Glomerular visceral epithelial cell (primary cell): ENCODE data around the gene APOO.
"Not testable (repeated sequence)": the region's sequence is repeated elsewhere in the genome, so short reads cannot be mapped to it uniquely, and the experiment has no call there.

Experiments used
- DNase-seq: peaks from one replicate; pipeline ENCODE4 v3.0.0-alpha.2; 2016; ENCODE audit errors: extremely low spot score

The APOO gene

DNA sequence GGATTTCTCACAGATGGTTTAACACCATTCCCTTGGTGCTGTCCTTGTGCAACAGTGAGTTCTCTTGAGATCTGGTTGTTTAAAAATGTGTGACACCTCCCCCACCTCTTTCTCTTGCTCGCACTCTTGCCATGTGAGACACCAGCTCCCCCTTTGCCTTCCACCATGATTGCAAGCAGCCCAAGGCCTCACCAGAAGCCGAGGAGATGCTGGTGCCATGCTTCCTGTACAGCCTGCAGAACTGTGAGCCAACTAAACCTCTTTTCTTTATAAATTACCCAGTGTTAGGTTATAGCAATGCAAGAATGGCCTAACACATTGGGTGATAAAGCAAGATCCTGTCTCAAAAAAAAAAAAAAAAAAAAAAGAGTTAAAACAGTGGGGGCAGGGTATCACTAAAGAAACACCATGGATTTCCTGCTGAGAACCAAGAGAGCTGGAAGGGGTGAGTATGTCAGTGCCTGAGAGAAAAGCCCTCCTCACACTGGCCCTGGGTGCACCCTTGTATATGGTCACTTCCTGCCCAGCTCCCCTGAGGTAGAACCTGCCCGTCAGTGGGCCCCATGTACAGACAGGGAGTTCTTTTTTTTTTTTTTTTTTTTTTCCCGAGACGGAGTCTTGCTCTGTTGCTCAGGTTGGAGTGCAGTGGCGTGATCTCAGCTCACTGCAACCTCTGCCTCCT is 46.4 kb downstream of the APOO start:
- DNase-seq = no peak

DNA sequence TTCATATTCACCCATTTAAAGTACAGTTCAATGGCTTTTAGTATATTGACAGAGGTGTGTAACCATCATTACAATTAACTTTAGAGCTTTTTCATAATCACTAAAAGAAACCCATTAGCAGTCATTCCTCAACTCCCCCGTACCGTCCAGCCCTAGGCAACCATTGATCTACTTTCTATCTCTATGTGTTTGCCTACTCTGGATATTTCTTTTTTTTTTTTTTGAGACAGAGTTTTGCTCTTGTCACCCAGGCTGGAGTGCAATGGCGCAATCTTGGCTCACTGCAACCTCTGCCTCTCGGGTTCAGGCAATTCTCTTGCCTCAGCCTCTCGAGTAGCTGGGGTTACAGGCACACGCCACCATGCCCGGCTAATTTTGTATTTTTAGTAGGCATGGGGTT is 48.5 kb downstream of the APOO start:
- not testable (repeated sequence) for DNase-seq

DNA sequence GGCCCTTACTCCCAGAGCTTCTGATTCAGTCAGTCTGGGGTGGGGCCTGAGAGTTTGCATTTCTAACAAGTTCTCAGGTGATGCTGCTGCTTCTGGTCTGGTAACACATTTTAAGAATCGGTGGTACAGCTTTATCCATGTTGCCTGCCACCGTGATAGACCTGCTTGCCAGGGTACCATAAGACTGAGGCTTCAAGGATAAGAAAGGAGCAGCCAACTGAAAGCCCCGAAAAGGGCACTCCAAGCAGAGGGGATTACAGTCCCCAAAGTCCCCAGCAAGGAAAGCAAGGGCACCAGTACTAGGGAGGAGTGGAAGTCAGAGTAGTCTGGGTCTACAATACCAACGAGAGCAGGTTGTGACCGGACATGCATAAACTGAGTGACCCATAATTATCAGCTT is 49.8 kb downstream of the APOO start:
- DNase-seq = no peak

DNA sequence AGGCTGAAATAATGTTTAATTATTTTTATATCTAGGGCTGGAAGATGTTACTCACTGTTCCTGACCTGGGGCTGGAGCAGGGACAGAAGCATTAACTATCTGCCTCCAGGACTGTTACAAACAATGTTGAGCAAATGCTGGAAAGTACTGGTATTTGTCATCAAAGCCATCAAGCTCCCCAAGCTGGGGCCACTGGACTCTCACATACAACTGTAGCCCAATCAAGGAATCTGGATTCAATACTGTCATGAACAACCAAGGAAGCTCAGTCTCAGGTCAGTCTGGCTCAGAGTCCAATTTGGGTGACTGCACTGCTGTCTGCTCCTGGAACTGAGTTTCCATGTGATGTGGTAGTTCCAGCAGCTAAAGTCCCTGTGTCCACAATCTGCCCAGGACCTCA is 50.4 kb downstream of the APOO start:
- no peak for DNase-seq

DNA sequence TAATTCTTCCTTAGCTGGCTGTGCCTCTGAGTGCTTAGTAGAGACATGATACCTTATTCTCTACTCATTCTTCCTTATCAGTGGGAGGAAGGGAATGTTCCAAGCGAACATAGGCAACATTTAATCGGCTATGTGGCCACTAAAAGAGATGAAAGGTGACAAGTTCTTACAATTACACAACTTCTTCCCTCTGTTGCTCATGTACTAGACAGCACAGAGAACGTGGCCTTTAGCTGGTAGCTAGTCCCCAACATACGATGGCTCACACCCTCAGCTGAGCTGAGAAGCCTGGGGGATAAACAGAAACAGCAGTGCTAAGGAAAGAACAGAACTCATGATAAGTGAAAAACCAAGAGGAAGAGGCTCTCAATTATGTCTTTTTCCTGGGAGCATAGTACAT is 52.2 kb downstream of the APOO start:
- DNase-seq = no peak

DNA sequence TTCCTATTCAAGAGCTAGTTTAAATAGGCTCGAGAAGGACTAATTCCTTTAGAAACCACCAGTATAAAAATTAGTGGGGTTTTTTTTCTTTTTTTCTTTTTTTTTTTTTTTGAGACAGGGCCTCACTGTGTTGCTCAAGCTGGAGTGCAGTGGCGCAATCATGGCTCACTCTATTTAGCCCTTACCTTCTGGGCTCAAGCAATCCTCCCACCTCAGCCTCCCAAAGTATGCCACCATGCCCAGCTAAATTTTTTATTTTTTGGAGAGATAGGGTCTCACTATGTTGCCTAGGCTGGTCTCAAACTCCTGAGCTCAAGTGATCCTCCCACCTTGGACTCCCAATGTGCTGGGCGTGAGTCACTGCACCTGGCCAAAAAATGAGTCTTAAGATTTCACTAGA is 52.8 kb downstream of the APOO start:
- DNase-seq = no peak

DNA sequence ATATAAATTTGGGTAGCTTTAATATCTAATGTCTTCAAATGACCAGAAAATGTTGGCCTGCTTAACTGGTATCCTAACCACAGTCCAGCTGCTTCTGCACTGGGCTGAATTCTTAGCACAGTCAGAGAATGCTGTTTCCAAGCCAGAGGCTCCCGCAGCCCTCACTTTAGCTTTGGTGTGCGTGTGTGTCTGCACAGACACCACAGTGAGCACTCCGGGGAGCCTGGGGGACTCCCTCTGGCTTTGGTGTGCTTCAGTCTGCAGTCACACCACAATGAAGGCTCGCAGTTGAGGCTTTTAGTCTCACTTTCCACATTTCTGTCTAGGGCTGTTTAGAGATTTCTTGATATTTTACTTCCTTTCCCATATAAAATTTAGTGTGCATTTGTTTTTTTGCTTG is 53.6 kb downstream of the APOO start:
- DNase-seq = no peak

DNA sequence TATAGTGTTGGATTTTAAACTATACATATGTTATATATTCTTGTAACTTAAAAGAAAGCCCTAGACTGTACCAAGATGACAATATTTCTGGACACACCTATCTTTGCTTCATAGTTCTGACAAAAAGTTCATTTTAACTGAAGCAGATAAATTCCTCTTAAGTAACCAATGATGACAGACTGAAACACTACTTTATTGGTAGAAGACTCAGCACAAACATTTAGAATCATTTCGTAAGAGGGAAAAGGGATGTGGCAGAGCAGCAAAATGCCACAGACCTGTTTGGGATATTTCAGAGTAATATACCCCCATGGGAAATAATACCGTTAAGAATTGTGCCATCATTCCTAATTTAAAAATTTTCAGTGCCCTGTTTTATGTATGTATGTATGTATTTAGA is 56.2 kb downstream of the APOO start:
- DNase-seq = no peak

DNA sequence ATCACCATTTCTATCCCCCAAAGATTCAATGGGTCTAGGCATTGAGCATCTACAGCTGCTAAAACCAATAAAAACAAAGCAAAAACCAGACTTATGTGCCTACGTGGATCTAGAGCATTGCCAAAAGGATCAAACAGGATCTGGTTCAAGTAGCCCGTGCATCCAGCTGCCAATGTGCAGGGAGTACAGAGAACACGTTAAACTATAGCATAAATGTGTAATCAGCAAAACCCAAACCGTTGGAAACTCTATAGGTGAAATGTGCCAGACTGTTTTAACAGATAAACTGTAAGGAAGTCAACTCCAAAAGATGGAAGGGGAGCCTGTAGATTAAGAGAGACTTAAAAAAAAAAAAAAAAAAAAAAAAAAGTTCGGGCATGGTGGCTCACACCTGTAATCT is 58.5 kb downstream of the APOO start:
- DNase-seq = no peak

DNA sequence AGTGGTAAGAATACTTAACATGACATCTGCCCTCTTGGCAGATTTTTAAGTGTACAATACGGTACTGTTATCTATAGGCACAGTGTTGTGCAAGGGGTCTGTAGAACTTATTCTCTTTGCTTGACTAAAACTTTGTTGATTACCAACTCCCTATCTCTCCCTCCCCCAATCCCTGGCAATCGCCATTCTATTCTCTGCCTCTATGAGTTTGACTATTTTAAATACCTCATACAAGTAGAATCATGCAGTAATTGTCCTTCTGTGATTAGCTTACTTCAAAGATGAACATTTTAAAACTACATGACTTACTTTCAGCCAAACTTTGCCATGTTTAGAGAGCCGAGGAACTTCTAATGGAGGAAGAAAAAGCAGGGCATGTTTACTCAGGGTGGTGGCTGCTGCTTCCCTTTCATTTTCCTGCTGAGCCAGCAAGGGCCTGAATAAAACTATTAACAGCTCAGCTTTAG is 62.4 kb downstream of the APOO start:
- no peak for DNase-seq

DNA sequence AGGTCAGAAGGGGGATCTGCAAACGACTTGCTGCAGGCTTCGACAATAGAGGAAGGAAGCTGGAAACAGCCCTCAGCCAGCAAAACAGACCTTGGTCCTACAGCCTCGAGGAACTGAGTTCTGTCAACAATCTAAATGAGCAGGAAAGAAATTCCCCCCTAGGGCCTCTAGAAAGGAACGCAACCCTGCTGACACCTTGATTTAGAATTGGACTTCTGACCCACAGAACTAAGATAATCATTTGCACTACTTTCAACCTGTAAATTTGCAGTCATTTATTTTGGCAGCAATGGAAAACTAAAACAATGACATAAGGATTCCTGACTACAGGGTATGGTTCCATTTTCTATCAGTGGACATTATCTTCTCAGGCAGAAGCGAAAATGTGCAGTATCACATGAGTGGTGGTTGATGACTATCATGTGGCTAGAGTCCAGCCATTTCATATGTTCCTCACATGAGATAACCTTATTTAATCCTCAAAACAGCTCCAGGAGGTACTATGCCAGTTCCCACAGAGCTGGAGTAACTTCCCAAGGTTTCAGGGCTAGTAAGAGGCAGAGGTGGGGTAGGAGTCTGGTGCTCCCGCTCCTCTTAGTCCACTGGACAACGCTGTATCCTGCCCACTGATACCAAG is 63.1 kb downstream of the APOO start:
- DNase-seq = no peak

DNA sequence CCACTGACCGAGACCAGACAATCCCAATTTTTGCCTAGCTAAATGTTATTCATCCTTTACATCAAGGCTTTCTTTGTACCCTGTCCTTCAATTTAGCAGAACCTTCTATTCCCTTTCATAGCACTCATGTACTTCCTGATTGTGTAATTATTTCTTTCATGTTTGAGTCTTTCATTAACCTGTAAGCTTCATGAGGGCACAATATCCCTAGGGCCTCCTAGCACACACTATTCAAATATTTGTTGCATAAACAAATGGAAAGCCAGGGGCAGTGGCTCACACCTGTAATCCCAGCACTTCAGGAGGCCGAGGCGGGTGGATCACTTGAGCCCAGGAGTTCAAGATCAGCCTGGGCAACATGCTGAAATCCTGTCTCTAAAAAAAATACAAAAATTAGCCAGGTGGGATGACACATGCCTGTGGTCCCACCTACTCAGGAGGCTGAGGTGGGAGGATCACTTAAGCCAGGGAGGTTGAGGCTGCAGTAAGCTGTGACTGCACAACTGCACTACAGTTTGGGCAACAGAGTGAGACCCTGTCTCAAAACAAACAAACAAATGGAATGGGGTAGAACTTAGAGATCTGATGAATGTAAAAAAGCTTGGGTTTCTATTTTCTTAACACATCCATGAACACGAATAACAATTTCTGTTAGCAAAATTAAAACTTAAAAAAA is 65.8 kb downstream of the APOO start:
- DNase-seq = no peak

DNA sequence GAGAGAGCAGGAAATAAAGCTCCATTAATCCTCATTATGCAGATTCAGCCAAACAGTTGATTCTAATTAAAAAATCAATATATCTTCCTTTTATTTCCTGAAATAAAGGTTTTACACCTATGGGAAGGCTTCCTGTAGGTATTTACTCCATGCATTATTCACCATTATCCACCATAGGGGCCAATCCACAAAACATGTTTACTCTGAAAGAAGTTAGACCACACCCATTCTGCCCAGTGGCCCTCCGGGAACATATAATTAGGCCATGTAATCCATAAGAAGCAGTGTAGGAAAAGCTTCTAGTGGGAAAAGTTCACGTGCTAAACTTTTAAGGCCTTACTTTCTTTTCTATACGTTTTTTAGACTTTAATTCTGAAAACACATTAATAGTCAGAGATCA is 67.1 kb downstream of the APOO start:
- DNase-seq = no peak

DNA sequence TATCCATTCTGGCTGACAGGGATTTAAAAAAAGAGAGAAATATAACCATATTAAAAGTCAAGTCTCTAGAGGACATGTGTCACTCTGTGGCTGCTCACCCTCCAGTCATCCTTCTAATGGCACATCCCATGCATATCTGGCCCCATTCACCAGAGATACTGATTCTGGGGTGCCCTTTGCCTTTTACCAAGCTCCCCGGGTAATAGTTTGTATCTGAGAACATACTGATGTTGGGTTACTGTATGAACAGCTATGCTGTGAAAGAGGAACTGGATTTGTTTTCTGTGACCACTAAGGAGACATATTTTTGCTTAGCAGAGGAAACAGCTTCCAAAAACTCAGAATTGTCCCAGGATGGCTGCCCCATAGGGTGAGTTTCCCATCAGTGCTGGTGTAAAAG is 68.8 kb downstream of the APOO start:
- no peak for DNase-seq

DNA sequence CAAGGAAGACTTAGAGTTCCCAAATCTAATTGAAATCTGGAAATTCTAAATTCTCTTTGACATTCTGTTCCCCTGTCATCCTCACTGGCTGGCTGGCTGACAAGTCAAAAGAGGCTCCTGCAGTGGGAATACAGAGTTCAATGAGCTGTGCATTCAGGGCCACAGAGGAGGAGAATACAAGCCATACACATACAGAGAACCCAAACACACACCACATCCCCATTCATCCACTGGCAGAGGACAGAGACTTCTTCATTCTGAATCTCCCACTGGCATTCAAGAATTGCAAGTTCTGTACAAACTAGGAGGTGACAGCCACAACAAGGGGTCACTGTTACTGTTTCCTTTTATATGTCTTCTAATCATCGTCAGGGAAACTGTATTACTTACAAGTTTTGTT is 75.0 kb downstream of the APOO start:
- no peak for DNase-seq

DNA sequence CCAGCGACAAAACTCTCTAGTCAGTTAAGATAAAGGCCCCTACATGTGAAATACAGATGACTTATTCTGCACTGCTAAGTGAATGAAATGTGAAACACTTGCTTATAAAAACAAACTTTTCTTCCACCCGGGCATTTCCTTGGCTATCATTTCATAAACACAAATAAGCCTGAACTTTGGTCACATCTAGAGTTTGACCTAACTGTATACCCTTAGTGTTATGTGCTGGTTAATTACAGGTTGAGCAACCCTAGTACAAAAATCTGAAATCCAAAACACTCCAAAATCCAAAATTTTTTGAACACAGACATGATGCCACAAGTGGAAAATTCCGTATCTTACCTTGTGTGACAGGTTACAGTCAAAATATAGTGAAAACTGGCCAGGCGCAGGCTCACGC is 78.9 kb downstream of the APOO start:
- DNase-seq = no peak

DNA sequence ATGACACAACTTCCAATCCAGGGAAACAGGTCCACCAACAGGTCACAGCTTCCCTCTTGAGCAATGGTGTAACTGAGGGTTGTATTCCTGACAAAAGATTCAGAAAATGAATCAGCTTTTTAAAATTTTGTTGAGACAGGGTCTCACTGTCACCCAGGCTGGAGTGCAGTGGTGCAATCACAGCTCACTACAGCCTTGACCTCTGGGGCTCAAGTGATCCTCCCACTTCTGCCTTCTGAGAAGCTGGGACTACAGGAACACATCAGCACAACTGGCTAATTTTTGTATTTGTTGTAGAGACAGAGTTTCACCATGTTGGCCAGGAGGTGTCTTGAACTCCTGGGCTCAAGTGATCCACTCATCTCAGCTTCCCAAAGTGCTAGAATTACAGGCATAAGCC is 81.1 kb downstream of the APOO start:
- DNase-seq = no peak

DNA sequence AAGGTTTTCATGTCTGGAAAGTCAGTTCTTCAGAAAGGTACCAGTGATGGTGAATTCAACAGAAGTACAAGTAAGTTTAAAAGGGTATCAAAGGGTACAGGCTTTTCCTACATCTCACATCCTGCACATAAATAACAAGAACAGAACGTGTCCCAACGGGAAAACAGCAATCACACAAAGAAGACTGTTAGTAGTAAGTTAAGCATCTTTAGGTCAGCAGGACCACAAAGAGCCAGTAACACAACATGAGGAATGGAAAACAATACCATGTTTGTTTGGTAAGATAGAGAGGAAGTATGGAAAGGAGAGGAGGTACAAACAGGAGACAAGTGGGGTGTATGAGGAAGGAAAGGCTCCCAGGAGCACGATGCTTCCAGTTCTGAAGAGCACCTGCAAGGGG is 81.5 kb downstream of the APOO start:
- no peak for DNase-seq

DNA sequence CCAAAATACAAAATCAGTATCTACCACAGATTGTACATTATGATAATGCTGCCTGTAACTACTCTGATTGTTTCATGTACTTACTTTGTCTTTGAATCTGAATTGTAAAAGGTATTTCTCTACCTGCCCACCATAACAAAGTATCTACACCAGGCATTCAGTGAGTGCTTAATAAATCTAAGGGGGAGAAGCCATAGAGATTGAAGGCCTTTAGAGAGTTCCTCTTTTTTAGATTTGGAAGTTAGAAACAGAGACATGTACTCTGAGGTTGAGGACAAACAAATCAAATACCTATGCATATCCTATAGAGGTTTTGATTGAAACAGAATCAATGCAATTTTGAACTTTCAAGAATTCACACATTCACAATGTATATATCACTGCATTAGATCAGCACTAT is 82.1 kb downstream of the APOO start:
- DNase-seq = no peak

DNA sequence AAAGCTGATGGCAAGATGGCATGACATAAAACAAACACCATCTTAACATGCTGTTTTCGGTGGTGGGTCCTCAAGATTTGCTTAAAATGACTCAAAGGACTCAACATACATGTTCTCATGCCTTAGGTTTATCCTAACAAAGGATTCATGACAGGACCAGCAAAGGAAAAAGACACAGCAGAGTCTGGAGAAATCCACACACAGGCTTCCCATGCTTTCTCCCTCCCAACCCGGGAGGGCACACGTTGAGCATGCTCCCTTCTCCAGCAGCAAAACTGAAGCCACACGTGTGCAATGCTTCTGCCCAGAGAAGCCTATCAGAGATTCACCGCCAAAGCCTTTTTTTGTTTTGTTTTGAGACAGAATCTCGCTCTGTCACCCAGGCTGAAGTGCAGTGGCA is 84.9 kb downstream of the APOO start:
- DNase-seq = no peak

DNA sequence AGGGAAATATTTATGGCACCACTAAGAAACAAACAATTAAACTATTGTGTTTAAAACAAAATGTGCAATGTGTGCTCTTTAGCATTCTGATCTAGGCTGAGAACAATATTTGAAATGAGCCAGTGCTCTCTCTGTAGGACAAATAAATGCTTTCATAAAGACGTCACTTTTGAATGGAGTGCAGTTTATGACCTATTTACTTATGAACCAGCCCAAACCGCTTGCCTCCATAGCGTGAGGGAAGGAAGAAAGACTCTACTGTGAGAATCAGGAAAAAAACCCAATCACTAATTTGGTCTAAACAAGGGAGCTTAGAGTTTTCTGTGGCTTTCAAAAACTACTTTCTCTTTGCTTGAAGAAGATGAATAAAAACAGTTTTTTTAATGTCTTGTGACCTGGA is 85.3 kb downstream of the APOO start:
- no peak for DNase-seq

DNA sequence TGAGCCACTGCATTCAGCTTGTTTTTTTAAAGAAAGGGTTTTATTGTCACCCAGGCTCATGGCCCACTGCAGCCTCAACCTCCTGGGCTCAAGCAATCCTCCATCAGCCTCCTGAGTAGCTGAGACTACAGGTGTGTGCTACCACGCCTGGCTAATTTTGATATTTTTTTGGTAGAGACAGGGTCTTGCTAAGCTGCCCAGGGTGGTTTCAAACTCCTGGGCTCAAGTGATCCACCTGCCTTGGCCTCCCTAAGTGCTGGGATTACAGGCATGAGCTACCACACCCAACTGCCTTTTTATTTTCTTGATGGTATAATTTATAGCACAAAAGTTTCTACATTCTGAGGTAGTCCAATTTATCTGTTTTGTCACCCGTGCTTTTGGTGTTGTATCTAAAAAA is 85.9 kb downstream of the APOO start:
- DNase-seq = no peak

DNA sequence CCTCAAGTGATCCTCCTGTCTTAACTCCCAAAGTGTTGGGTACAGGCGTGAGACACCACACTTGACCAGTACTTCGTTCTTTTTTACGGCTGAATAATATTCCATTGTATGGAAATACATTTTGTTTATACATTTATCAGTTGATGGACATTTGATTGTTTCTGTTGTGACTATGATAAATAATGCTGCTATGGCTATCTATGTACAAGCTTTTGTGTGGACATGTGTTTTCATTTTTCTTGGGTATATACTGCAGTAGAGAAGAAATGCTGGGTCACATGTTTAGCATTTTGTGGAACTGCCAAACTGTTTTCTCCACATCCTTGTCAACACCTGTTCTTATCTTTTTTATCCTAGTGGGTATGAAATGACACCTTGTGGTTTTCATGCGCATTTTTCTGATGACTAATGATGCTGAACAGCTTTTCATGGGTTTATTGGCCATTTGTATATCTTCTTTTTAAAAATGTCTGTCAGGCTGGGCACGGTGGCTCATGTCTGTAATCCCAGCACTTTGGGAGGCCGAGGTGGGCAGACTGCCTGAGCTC is 87.4 kb downstream of the APOO start:
- DNase-seq = no peak
